ENCODE measurements around the gene FAM149B1.
"Not testable (repeated sequence)": the region's sequence is repeated elsewhere in the genome, so short reads cannot be mapped to it uniquely, and the experiment has no call there.

The FAM149B1 gene

DNA sequence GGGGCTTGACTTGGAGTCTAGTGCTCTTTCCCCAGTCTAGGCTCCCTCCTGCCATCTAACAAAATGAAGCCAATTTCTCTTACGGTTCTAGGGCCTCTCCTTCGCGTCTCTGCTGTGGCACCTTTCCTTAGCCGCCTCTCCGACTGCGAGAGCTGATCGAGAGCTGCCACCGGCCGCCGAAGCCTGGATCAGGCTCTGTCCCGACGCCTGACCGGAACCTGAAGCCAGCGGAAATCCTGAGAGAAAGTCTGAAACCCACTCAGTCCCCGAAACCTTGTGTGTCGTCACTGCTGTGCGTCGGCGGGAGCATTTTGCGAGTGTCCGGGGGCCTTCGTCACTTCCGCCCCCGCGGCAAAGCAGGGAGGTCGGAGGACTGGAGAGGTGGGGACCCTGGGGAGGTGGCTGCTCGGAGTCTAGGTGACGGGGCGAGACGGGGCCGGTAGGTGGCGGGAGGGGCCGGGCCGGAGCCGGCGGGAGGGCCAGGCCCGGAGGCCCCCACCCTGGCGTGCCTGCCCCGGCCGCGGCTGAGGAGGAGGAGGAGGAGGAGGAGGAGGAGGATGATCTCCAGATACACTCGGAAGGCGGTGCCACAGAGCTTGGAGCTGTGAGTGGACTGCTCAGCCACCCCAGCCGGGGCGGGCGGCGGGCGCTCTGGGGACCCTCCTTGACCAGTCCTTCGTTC lies at the start of gene FAM149B1, which contains the start of gene ECD:
Gene FAM149B1 (plus strand): TSS at position 337 of the 682 bp plus-strand sequence. CDS start 221 bp downstream, at position 558.
Gene ECD (minus strand): TSS at position 226 of the 682 bp plus-strand sequence. CDS start 4,071 bp downstream, outside the sequence.
- peak; percentile 95 for DNase-seq

DNA sequence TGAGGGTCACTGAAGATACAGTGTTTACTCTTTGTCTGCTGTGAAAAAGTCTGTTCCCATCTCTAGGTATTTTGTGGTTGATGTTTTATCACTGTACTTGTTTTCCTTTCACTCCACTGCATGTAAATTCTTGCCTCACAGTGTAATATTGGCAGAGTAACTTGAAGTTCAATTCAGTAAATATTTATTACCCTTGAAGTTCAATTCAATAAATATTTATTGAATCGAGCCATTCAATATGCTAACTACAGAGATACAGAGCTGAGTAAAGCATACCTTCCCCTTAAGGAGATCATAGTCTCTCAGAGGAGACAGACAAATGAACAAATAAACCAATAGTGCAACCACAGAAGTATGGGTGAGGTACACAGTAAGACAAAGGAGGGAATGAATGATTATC lies 48.5 kb upstream of the FAM149B1 start:
- DNase-seq, result no peak

DNA sequence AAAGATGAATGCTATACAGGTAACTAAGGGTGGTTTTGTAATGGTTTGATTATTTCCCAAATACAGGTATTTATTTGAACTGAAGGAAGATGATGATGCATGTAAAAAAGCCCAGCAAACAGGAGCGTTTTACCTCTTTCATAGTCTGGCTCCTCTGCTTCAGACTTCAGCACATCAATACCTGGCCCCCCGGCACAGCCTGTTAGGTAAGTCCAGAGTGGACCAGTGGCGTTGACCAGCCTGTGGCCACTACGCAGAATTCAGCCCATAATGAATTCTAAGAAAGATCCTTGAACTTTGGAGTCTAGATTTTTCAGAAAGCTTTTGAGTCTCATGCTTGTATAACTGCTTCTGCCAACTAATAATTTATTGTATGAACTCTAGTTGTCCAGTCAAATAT lies 48.0 kb upstream of the FAM149B1 start:
- DNase-seq, result no peak

DNA sequence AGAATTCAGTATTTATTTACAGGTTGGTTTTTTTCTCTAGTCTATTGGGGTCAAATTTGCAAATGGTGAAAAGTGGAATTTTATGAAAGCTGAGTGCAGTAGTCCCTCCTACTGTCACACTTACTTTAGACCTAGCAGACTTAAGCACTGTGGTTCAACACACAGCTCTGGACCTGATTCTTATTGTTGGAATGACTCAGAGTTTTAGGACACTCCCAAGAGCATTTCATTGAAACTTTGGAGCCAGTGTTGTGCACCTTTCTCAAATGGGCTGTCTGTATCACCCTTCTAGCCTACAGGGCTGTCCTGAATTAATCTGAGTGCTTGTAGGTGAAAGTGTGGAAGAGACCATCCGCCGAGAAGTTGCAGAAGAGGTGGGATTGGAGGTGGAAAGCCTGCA lies 41.6 kb upstream of the FAM149B1 start:
- DNase-seq, result no peak

DNA sequence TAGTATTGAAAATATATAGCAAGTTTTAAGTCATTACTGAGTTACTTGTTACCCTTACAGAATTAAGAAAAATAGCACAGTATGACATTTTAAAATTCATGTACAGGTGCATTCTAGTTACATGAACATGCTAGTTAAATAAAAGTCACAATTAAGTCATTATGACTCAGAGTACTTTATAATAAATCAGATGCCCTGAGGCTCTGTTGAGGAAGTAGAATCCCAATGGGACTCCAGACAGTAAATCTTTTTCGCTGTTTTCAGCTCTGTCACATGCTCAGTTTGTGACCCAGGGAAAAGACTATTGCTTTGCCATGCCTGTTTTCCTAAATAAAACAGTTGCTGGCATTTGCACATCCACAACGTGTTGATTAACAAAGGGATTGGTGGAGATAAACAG lies 36.6 kb upstream of the FAM149B1 start:
- no peak for DNase-seq

DNA sequence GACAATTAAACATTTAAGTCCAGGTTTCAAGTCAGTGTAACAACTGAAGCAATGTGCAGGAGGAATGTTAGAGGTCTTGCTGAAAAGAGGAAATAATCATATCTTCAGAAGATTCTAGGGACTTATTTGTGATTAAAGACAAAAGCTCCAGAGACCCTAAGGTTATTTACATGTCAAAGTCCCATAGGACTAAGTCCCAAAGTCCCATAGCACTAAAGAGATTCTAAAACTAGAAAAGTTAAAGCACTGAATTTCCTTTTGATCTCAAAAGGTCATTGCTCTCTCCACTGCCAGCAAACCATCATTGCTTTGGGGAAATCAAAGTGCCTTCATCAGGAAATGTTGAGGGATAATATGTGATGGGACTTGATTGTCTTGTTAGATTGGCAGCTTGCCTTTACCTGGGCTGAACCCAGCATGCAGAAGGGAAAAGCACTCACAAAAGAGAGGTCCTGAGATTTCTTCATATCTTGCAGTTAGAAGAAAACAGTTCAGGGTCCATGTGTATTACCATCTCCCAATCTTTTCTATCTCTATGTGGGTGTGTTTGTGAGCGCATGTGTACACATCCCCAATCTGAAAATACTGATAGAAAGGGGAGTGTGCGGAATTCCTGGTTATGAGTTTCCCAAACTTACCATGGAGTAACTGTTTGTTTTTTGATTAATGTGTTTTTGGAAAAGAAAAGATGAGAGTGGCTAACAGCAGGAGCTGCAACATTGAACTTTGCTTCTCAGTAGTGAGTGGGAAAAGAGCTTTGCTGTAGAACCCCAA lies 35.8 kb upstream of the FAM149B1 start:
- no peak for DNase-seq

DNA sequence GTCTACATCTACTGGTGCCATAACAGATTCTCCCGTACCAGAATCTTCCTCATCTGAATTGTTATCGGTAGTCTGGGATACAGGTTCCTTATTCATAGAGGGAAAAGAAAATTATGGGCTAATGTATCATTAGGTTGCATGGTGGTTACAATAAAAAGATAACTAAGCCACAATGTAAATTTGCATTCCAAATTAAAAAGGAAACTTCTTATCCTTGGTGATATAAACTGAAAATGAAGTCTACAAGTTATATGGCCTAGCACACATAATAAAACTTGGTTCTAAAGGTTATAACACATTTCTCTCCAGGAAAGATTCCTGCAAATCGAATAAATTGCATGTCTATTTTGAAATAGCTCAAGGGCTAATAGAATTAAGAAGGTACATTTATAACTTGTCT lies 33.2 kb upstream of the FAM149B1 start:
- no peak for DNase-seq

DNA sequence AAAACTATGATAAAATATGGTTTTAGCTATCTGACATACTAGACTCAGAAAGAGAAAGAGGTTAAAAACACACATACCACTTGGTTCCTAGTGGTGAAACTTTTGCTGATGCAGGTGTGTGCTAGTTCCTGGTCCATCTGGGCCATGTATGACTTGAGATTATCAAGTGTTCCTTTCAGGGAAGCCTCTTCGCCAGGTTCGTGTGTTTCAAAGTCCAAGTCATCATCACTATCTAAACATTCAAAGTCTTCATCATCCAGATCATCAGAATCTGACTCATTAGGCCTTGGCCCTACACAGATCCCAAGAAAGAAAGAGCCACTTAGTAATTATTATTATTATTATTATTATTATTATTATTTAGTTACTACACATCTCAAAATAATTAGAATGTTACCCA lies 31.3 kb upstream of the FAM149B1 start:
- DNase-seq, result no peak

DNA sequence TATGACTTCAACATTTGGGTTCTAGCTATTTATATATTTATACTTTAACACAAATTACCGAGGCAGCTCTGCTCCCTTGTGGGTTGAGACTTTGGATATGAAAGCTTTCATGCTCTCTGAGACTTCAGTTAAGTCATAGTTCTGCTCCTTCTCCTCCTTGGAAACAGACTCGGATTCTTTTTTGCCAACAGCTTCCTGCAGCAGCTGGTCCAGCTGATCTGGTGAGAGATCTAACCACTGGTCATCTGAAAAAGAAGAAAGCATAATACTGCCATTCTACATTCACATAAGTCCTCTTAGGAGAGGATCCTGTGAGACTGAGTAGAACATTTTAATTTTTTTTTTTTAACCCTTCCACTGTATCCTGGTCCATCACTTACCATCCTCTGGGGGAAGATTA lies 28.7 kb upstream of the FAM149B1 start:
- DNase-seq, result no peak

DNA sequence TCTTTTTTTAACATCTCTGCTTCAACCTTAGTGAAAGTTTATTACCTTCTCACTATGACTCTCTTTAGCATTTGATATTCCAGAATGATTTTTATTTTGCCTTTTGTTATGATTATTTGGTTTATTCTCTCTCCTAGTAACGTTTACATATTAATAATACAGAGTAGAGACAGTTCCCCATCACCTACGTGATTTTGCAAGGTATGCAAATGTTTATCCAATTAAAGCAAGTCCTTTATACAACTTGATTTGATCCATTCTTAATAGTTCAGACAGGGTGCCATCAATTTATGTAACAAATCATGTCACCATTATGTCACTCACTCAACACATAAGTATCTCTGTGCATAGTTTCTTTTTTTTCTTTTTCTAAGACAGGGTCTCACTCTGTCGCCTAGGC lies 26.3 kb upstream of the FAM149B1 start:
- no peak for DNase-seq

DNA sequence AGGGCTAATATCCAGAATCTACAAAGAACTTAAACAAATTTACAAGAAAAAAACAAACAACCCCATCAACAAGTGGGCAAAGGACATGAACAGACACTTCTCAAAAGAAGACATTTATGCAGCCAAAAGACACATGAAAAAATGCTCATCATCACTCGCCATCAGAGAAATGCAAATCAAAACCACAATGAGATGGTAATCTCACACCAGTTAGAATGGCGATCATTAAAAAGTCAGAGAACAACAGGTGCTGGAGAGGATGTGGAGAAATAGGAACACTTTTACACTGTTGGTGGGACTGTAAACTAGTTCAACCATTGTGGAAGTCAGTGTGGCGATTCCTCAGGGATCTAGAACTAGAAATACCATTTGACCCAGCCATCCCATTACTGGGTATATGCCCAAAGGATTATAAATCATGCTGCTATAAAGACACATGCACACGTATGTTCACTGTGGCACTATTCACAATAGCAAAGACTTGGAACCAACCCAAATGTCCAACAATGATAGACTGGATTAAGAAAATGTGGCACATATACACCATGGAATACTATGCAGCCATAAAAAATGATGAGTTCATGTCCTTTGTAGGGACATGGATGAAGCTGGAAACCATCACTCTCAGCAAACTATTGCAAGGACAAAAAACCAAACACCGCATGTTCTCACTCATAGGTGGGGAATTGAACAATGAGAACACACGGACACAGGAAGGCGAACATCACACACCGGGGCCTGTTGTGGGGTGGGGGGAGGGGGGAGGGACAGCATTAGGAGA lies 17.1 kb upstream of the FAM149B1 start:
- DNase-seq, result not testable (repeated sequence)

DNA sequence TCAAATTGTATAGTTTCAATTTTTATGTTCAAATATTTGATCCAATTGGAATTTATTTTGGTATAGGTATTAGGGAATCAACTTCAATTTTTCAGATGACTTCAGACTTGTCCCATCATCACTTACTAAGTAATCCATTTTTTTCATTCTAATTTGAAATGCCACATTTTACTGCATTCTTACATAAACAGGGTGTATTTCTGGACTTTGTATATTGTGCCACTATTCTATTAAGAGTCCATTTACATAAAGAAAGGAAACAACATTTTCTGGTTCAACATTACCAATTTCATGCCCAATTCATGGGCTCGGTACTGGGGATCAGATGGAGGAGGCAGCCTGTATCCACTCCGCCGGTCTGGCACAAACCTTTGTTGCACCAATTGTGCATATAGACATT lies 15.9 kb upstream of the FAM149B1 start:
- DNase-seq, result no peak

DNA sequence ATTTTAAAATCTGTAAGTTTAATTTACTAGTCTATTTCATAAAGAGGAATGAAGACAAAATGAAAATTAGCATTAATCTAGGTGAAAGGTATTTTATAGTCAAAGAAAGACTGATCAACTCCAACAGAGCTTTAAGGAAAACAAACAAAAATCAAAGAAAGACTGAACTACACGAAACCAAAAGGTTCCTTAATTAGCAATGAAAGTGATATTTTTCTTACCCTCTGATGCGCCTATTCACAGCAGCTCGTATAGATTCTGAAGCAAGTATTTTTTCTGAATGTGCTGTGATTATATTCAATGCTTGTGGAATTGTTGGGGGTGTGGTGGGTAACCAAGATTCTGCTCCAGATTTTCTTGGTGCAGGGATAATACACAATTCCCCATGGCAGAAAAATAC lies 11.9 kb upstream of the FAM149B1 start:
- no peak for DNase-seq

DNA sequence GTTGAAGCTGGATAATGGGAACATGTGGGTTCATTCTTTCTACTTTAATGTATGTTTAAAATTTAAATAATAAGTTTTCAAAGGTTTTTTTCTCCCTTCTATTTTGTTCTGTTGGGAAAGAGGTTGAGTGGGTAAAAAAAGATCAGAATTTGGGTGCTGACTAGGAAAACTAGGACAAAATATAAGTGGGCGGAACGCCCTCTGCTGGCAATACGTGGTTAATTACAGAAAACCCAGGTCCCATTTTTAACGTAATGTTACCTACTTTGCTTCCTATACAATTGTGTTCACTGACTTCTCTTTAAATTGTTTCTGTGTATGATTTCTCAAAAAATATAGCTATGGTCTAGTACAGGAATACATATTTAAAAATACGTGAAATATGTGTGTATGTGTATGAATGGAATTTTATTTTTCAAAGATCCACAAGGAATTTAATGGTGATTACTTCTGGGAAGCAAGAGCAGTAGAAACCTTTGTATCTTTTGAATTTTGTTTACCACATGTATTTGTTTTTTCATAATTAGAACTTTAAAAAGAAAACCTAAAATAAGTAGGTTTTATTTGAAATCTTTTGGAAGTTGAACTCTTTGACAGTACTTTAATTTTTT lies 8.8 kb upstream of the FAM149B1 start:
- DNase-seq, result peak; percentile 62

DNA sequence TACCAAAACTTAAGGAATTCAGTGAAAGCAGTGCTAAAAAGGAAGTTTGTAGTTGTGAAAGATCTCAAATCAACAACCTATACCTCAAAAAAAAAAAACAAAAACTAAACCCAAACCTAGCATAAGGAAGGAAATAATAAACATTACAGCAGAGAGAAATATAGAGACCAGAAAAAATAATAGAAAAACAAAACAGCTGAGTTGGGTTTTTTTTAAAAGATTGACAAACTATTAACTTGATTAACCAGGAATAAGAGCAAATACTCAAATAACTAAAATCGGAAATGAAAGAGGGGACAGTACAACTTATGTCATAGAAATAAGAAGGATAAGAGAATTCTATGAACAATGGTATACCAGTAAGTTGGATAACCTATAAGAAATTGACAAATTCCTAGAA lies 6.8 kb upstream of the FAM149B1 start:
- no peak for DNase-seq

DNA sequence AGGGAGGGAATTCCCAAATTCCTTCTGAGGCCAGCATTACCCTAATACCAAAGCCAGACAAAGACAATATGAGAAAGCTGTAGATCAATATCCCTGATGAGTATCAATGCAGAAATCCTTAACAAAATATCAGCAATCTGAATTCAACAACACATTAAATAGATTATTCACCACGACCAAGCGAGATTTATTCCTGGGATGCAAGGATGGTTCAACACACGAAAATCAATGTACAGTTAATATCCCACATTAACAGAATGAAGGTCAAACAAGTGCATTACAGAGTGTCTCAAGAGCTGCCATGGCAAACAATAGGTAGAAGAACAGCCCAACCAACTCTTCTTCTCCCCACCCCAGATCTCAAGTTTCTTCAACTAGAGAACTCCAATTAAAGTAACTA lies 6.3 kb upstream of the FAM149B1 start:
- DNase-seq, result no peak

DNA sequence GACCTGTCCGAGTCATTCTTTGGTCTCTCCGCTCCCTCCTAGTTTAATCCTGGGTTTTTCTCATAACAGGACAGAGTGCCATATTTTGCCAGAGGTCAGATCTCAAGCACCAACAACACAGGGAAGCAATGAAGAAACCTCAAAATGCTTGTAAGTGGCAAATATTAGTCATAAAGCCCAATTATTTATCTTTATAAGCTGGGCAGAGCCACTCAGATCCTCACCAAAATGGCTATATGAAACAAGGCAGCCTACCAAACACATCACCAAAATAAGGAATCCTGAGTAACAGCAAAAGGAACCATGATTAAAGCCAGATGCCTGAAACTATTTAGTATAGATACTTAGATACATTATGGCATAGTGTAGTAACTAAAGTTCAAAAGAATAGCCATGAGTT lies 4.8 kb upstream of the FAM149B1 start:
- DNase-seq, result no peak

DNA sequence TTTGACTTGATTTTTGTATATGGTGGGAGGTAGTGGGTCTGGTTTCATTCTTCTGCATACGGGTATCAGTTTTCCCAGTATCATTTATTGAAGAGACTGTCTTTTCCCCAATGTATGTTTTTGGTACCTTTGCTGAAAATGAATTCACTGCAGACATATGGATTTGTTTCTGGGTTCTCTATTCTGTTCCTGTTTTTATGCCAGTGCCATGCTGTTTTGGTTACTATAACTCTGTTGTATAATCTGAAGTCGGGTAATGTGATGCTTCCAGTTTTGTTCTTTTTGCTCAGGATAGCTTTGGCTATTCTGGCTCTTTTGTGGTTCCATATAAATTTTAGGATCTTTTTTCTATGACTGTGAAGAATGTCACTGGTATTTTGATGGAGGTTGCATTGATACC lies 947 bp upstream of the FAM149B1 start:
- no peak for DNase-seq

DNA sequence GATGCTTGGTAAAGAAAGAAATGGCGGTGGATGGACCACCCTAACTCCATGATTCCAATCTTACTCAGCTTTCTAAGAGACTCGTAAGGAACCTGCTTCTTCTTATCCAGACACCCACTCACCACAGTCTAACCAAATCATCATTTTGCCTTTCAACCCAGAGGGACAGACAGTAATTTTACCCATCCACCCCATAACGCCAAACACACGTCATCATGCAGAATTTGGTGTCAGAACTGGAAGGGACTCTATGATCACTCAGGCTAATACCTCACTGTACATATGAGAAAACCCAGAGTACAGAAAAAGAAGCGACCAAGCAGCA lies 499 bp upstream of the FAM149B1 start:
- no peak for DNase-seq

DNA sequence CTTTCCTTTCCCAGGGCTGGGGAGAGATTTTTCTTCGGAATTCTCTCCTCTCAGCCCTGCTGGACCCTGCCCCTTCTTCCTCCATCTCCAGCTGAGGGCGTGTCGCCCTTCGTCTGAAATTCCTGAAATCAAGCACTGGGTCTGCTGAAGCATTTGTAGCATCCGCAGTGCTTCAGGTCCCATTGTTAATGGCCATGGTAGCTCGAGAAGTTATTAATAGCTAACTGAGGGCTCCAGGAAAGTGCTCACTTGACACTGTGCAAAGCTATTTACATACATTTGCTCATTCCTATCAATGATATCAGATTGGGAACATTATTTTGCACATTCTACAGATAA lies 515 bp downstream of the FAM149B1 start:
- no peak for DNase-seq

DNA sequence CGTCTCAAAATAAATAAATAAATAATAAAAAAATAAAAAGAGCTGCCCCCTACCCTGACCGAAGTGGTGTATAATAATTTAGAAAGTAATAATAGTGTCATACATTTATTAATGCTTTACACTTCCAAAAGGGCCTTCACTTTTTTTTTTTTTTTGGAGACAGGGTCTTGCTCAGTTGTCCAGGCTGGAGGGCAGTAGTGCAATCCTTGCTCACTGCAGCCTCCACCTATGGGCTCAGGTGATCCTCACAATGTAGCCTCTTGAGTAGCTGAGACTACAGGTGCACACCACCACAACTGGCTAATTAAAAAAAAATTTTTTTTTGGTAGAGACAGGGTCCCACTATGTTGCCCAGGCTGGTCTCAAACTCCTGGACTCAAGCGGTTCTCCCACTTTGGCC lies 1.4 kb downstream of the FAM149B1 start:
- no peak for DNase-seq

DNA sequence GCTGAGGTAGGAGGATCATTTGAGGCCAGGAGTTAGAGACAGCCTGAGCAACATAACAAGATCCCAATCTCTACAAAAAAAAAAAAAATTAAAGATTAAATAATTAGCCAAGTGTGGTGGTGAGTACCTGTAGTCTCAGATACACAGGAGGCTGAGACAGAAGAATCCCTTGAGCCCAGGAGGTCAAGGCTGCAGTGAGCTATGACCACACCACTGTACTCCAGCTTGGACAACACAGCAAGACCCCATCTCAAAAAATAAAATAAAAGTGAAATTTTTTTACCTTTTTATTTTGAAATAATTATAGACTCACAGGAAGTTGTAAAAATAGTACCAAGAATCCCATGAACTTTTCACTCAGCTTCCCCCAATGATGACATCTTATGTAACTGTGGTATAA lies 4.9 kb downstream of the FAM149B1 start:
- DNase-seq, result no peak

DNA sequence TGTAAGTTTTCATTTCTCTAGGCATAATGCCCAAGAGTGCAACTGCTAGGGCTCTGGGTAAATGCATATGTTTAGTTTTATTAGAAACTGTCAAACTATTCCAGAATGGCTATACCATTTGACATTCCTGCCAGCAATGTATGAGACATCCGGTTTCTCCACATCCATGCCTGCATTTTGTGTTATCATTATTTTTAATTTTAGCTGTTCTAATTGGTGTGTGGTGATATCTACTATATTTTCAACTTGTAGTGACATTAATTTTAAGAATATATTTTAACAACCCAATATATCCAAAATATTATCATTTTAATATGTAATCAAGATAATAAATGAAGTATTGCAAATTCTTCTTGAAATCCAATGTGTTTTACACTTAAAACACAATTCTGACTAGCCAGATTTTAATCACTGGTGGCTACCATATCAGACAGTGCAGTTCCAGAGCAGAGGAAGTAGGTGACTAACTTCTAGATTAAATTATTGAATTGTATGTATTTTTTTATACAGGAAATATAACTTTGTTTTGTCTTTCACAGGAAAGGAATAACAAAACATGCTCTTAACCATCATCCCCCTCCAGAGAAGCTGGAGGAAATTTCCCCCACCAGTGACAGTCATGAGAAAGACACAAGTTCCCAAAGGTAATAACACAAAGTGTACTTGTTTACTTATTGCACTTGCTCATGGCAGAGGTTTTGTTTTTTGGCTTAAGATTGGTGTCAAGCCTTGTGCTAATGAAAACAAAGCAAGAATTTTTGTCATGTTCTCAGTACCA lies 6.4 kb downstream of the FAM149B1 start:
- DNase-seq, result no peak
